ENCODE measurements around the gene RGS9.

Gene RGS9

GRCh38 chr17:65142247-65142646, 5.1 kb downstream of the RGS9 start:
- H3K4me3 ChIP-seq (ENCODE audit: low read length) = no peak overlapping the region
- no peak for DNase-seq (ENCODE audit: low read depth)
- TF ChIP-seq, protein P1, sequence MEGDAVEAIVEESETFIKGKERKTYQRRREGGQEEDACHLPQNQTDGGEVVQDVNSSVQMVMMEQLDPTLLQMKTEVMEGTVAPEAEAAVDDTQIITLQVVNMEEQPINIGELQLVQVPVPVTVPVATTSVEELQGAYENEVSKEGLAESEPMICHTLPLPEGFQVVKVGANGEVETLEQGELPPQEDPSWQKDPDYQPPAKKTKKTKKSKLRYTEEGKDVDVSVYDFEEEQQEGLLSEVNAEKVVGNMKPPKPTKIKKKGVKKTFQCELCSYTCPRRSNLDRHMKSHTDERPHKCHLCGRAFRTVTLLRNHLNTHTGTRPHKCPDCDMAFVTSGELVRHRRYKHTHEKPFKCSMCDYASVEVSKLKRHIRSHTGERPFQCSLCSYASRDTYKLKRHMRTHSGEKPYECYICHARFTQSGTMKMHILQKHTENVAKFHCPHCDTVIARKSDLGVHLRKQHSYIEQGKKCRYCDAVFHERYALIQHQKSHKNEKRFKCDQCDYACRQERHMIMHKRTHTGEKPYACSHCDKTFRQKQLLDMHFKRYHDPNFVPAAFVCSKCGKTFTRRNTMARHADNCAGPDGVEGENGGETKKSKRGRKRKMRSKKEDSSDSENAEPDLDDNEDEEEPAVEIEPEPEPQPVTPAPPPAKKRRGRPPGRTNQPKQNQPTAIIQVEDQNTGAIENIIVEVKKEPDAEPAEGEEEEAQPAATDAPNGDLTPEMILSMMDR (conservative IDR thresholded peaks at IDR 0.05; ENCODE audit: low read depth, low read length) = no peak

GRCh38 chr17:65143889-65144604, 6.9 kb downstream of the RGS9 start:
- no peak overlapping the region for H3K4me3 ChIP-seq (ENCODE audit: low read length)
- DNase-seq (ENCODE audit: low read depth) = no peak
- TF ChIP-seq, protein P1 (conservative IDR thresholded peaks at IDR 0.05; ENCODE audit: low read depth, low read length) = no peak

- no peak for DNase-seq (ENCODE audit: low read depth)
- no peak overlapping the region for H3K4me3 ChIP-seq (ENCODE audit: low read length)
- TF ChIP-seq, protein P1 (conservative IDR thresholded peaks at IDR 0.05; ENCODE audit: low read depth, low read length) = no peak
Measured at GRCh38 chr17:65145743-65146142, 8.6 kb downstream of the RGS9 start.

- TF ChIP-seq, protein P1 (conservative IDR thresholded peaks at IDR 0.05; ENCODE audit: low read depth, low read length) = no peak
- H3K4me3 ChIP-seq (ENCODE audit: low read length) = no peak overlapping the region
- DNase-seq (ENCODE audit: low read depth) = no peak
Measured at GRCh38 chr17:65147955-65148354, 10.8 kb downstream of the RGS9 start.

DNA sequence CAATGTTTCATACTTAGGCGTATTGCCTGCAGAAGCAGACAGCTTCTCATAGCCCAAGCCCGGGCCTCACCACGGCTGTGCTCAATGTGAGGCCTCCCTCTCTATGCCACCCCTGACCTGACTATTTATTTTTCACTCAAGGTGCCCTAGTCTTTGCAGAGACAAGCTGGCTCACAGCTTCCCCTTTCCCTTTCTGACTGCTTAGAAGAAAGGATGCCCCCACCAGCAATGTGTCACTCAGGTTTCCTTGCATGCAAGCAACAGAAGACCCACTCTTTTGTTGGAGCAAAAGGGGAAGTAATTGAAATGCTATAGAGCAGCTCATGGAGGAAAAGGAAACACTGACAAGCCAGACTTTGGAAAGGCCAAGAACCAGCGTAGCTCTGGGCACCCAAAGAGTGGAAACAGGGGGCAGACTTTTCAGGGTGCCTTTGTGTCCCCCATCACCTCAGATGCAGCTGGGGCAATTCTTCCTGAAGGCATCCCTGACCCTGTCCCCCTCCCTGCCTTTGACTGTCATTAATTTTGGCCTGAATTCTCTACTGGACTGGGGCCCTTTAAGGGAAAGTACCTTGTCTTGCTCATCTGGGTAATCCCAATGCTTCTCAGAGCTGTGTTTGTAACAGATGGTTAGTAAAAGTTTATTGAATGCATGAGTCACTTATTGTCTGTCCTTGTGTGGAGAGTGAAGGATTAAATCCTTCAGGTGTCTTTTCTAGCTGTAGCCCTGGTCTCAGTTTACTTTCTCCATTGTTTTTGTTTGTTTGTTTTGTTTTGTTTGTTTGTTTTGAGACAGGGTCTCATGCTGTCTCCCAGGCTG, 17.8 kb downstream of the RGS9 start:
- no peak for DNase-seq (ENCODE audit: low read depth)
- no peak overlapping the region for H3K4me3 ChIP-seq (ENCODE audit: low read length)

GRCh38 chr17:65155622-65156021, 18.5 kb downstream of the RGS9 start:
- TF ChIP-seq, protein P1 (conservative IDR thresholded peaks at IDR 0.05; ENCODE audit: low read depth, low read length) = no peak
- no peak for DNase-seq (ENCODE audit: low read depth)
- no peak overlapping the region for H3K4me3 ChIP-seq (ENCODE audit: low read length)

More for the DNA sequence above, 17.8 kb downstream of the RGS9 start:
- TF ChIP-seq, protein P1 (conservative IDR thresholded peaks at IDR 0.05; ENCODE audit: low read depth, low read length) = no peak
